ENCODE results near the gene FOXRED2.
"Not testable (repeated sequence)": the region's sequence is repeated elsewhere in the genome, so short reads cannot be mapped to it uniquely, and the experiment has no call there.

FOXRED2 gene

GRCh38 chr22:36452250-36452977 lies 54.4 kb downstream of the FOXRED2 start:
- ChIA-PET CTCF (interaction anchor here (0.9 kb wide), 1 partner anchor 9 kb away, joined by 3 read pairs; no protein-coding TSS in a partner anchor), POLR2A (no interaction called here)
- no peak overlapping the region for H3K4me3 ChIP-seq (ENCODE audit: low read depth, low read length)
- TF ChIP-seq, protein P1, sequence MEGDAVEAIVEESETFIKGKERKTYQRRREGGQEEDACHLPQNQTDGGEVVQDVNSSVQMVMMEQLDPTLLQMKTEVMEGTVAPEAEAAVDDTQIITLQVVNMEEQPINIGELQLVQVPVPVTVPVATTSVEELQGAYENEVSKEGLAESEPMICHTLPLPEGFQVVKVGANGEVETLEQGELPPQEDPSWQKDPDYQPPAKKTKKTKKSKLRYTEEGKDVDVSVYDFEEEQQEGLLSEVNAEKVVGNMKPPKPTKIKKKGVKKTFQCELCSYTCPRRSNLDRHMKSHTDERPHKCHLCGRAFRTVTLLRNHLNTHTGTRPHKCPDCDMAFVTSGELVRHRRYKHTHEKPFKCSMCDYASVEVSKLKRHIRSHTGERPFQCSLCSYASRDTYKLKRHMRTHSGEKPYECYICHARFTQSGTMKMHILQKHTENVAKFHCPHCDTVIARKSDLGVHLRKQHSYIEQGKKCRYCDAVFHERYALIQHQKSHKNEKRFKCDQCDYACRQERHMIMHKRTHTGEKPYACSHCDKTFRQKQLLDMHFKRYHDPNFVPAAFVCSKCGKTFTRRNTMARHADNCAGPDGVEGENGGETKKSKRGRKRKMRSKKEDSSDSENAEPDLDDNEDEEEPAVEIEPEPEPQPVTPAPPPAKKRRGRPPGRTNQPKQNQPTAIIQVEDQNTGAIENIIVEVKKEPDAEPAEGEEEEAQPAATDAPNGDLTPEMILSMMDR (IDR thresholded peaks at IDR 0.05; ENCODE audit: insufficient read depth, low read length, missing control alignments) = no peak
- no peak for DNase-seq (ENCODE audit: low read depth, low spot score)

DNA sequence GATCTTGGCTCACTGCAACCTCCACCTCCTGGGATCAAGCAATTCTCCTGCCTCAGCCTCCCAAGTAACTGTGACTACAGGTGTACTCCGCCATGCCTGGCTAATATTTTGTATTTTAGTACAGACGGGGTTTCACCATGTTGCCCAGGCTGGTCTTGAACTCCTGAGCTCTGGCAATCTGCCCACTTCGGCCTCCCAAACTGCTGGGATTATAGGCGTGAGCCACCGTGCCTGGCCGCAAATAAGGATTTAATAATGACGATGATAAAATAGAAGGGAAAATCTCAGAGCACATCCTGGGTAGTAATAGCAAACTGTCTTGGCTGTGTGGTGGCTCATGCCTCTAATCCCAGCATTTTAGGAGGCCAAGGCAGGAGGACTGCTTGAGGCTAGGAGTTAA lies 55.9 kb downstream of the FOXRED2 start:
- DNase-seq (ENCODE audit: low read depth, low spot score); POLR2A ChIA-PET; H3K4me3 ChIP-seq (ENCODE audit: low read depth, low read length): not testable (repeated sequence)
- CTCF ChIA-PET = interaction anchor here (1.1 kb wide), 1 partner anchor 20 kb away, joined by 3 read pairs; no protein-coding TSS in a partner anchor

- DNase-seq (ENCODE audit: low read depth, low spot score) = no peak
- ChIA-PET CTCF (no interaction called here), POLR2A (no interaction called here)
- TF ChIP-seq, protein P1 (IDR thresholded peaks at IDR 0.05; ENCODE audit: insufficient read depth, low read length, missing control alignments) = no peak
- no peak overlapping the region for H3K4me3 ChIP-seq (ENCODE audit: low read depth, low read length)
Measured at GRCh38 chr22:36449596-36450175, 57.2 kb downstream of the FOXRED2 start.

- CTCF ChIA-PET = no interaction called here
- TF ChIP-seq, protein P1 (IDR thresholded peaks at IDR 0.05; ENCODE audit: insufficient read depth, low read length, missing control alignments) = no peak
- DNase-seq (ENCODE audit: low read depth, low spot score) = no peak
- H3K4me3 ChIP-seq (ENCODE audit: low read depth, low read length) = no peak overlapping the region
- POLR2A ChIA-PET = no interaction called here
Measured at GRCh38 chr22:36447632-36448031, 59.2 kb downstream of the FOXRED2 start.

- ChIA-PET CTCF (interaction anchor here (1.0 kb wide), 1 partner anchor 10 kb away, joined by 3 read pairs; no protein-coding TSS in a partner anchor), POLR2A (interaction anchor here (0.7 to 1.2 kb wide), 3 partner anchors 17 to 57 kb away, joined by 3 to 5 read pairs (median 4); partner anchors contain the start of gene MYH9)
- H3K4me3 ChIP-seq (ENCODE audit: low read depth, low read length) = no peak overlapping the region
- TF ChIP-seq, protein P1 (IDR thresholded peaks at IDR 0.05; ENCODE audit: insufficient read depth, low read length, missing control alignments) = no peak
- DNase-seq (ENCODE audit: low read depth, low spot score) = no peak
Measured at GRCh38 chr22:36445158-36445668, 61.6 kb downstream of the FOXRED2 start.

DNA sequence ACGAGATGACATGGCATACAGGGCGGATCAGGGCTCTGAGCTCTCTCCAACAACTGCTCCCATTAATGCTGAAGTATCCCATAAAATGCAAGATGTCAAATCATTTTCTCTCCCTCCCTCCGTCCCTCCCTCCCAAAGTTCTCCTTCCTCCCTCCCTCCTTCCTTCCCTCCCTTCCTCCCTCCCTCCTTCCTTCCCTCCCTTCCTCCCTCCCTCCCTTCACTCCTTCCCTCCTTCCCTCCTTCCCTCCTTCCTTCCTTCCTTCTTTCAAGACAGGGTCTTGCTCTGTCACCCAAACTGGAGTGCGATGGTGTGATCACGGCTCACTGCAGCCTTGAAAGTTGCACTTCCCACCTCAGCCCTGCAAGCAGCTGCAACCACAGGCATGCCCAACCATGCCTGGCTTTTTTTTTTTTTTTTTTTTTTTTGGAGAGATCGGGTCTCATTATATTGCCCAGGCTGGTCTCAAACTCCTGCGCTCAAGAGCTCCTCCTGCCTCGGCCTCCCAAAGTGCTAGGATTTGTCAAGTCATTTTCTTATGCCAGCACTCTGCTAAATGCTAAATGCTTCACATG lies 63.6 kb downstream of the FOXRED2 start:
- DNase-seq (ENCODE audit: low read depth, low spot score) = no peak
- TF ChIP-seq, protein P1 (IDR thresholded peaks at IDR 0.05; ENCODE audit: insufficient read depth, low read length, missing control alignments) = no peak
- ChIA-PET CTCF (interaction anchor here (1.6 kb wide), 1 partner anchor 8 kb away, joined by 3 read pairs; no protein-coding TSS in a partner anchor), POLR2A (no interaction called here)
- no peak overlapping the region for H3K4me3 ChIP-seq (ENCODE audit: low read depth, low read length)
